HEK293 (cell line): ENCODE results near the gene P2RY2.

Experiments
- IKZF3 ChIP-seq: fragments of 450-650 bp; IDR thresholded peaks from 2 replicates; pipeline ENCODE4 v1.5.0; 2018; ENCODE audit warnings: missing biosample characterization, mild to moderate bottlenecking, missing genetic modification characterization, moderate library complexity
- INSM2 ChIP-seq: fragments of 450-650 bp; formaldehyde crosslinking; IDR thresholded peaks from 2 replicates; pipeline ENCODE4 v1.5.1; 2016; ENCODE audit warnings: missing biosample characterization, missing genetic modification characterization
- MEIS1 ChIP-seq: sonication (generic); formaldehyde crosslinking; IDR thresholded peaks from 2 replicates; pipeline ENCODE4 v1.8.1; 2022; ENCODE audit warnings: missing genetic modification reagents, mild to moderate bottlenecking, borderline replicate concordance
- PRDM10 ChIP-seq: fragments of 450-650 bp; formaldehyde crosslinking; IDR thresholded peaks from 2 replicates; pipeline ENCODE4 v1.5.1; 2016; ENCODE audit warnings: missing biosample characterization, missing genetic modification characterization
- SP3 ChIP-seq: fragments of 450-650 bp; formaldehyde crosslinking; IDR thresholded peaks from 2 replicates; pipeline ENCODE4 v1.5.1; 2016; ENCODE audit warnings: missing biosample characterization, missing genetic modification characterization
- SP7 ChIP-seq: fragments of 450-650 bp; formaldehyde crosslinking; IDR thresholded peaks from 2 replicates; pipeline ENCODE4 v1.5.1; 2016; ENCODE audit warnings: missing biosample characterization, missing genetic modification characterization
- TCF7L2 ChIP-seq: IDR thresholded peaks from 2 replicates; pipeline ENCODE4 v1.6.1; 2011; ENCODE audit warnings: low read depth, mild to moderate bottlenecking, inconsistent platforms, low read length, moderate library complexity, borderline replicate concordance
- ZNF155 ChIP-seq: fragments of 450-650 bp; formaldehyde crosslinking; IDR thresholded peaks from 2 replicates; pipeline ENCODE4 v1.5.1; 2016; ENCODE audit warnings: missing biosample characterization, missing genetic modification characterization
- ZNF184 ChIP-seq: fragments of 450-650 bp; IDR thresholded peaks from 2 replicates; pipeline ENCODE4 v1.5.1; 2018; ENCODE audit warnings: missing biosample characterization, mild to moderate bottlenecking, missing genetic modification characterization
- ZNF214 ChIP-seq: fragments of 450-650 bp; formaldehyde crosslinking; IDR thresholded peaks from 2 replicates; pipeline ENCODE4 v1.5.1; 2017; ENCODE audit warnings: missing biosample characterization, mild to moderate bottlenecking, missing genetic modification characterization, borderline replicate concordance
- ZNF335 ChIP-seq: fragments of 450-650 bp; formaldehyde crosslinking; conservative IDR thresholded peaks from 2 replicates; pipeline ENCODE4 v1.5.1; 2016; ENCODE audit warnings: missing biosample characterization, missing genetic modification characterization
- ZNF366 ChIP-seq: fragments of 450-650 bp; formaldehyde crosslinking; conservative IDR thresholded peaks from 2 replicates; pipeline ENCODE4 v1.5.1; 2016; ENCODE audit warnings: missing biosample characterization, missing genetic modification characterization
- ZNF521 ChIP-seq: fragments of 450-650 bp; formaldehyde crosslinking; IDR thresholded peaks from 2 replicates; pipeline ENCODE4 v1.5.1; 2017; ENCODE audit warnings: missing biosample characterization, mild to moderate bottlenecking, missing genetic modification characterization
- ZNF600 ChIP-seq: fragments of 450-650 bp; formaldehyde crosslinking; IDR thresholded peaks from 2 replicates; pipeline ENCODE4 v1.5.1; 2016; ENCODE audit warnings: missing biosample characterization, missing genetic modification characterization
- ZNF654 ChIP-seq: fragments of 450-650 bp; formaldehyde crosslinking; IDR thresholded peaks from 2 replicates; pipeline ENCODE4 v1.5.1; 2016; ENCODE audit warnings: low read depth, missing biosample characterization, missing genetic modification characterization
- ZNF830 ChIP-seq: fragments of 450-650 bp; IDR thresholded peaks from 2 replicates; pipeline ENCODE4 v1.5.0; 2018; ENCODE audit warnings: missing biosample characterization, missing genetic modification characterization, low read depth, mild to moderate bottlenecking, moderate library complexity
- ZSCAN23 ChIP-seq: fragments of 450-650 bp; formaldehyde crosslinking; IDR thresholded peaks from 2 replicates; pipeline ENCODE4 v1.5.1; 2016; ENCODE audit warnings: missing biosample characterization, missing genetic modification characterization
- ZXDB ChIP-seq: fragments of 450-650 bp; formaldehyde crosslinking; IDR thresholded peaks from 2 replicates; pipeline ENCODE4 v1.5.1; 2016; ENCODE audit warnings: missing biosample characterization, missing genetic modification characterization
- TF ChIP-seq, protein P1 (sequence below): fragments of 450-650 bp; formaldehyde crosslinking; IDR thresholded peaks from 2 replicates; pipeline ENCODE4 v1.5.1; 2017; ENCODE audit warnings: missing biosample characterization, missing genetic modification characterization
- TF ChIP-seq, protein P2 (sequence below): fragments of 450-650 bp; formaldehyde crosslinking; IDR thresholded peaks from 2 replicates; pipeline ENCODE4 v1.5.1; 2017; ENCODE audit warnings: missing biosample characterization, missing genetic modification characterization
- TF ChIP-seq, protein P3 (sequence below): fragments of 450-650 bp; formaldehyde crosslinking; IDR thresholded peaks from 2 replicates; pipeline ENCODE4 v1.5.1; 2016; ENCODE audit warnings: missing biosample characterization, missing genetic modification characterization
- TF ChIP-seq, protein P4 (sequence below): fragments of 450-650 bp; formaldehyde crosslinking; IDR thresholded peaks from 2 replicates; pipeline ENCODE4 v1.5.1; 2016; ENCODE audit warnings: missing biosample characterization, missing genetic modification characterization
- TF ChIP-seq, protein P5 (sequence below): fragments of 450-650 bp; formaldehyde crosslinking; IDR thresholded peaks from 2 replicates; pipeline ENCODE4 v1.5.1; 2016; ENCODE audit warnings: missing biosample characterization, missing genetic modification characterization

P2RY2 gene

GRCh38 chr11:73242251-73243092 lies 24.4 kb downstream of the P2RY2 start (continued):
- TF ChIP-seq, protein P1, sequence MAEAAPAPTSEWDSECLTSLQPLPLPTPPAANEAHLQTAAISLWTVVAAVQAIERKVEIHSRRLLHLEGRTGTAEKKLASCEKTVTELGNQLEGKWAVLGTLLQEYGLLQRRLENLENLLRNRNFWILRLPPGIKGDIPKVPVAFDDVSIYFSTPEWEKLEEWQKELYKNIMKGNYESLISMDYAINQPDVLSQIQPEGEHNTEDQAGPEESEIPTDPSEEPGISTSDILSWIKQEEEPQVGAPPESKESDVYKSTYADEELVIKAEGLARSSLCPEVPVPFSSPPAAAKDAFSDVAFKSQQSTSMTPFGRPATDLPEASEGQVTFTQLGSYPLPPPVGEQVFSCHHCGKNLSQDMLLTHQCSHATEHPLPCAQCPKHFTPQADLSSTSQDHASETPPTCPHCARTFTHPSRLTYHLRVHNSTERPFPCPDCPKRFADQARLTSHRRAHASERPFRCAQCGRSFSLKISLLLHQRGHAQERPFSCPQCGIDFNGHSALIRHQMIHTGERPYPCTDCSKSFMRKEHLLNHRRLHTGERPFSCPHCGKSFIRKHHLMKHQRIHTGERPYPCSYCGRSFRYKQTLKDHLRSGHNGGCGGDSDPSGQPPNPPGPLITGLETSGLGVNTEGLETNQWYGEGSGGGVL, result peak; percentile 45; the same call in 1 of the 2 replicates
- TF ChIP-seq PRDM10 (tag by site-specific recombination) (peak; percentile 83), INSM2 (no peak), ZNF155 (tag by site-specific recombination) (no peak), ZNF184 (tag by site-specific recombination) (no peak), ZNF214 (tag by site-specific recombination) (no peak), ZNF521 (tag by site-specific recombination) (no peak), IKZF3 (peak; percentile 67; the same call in 1 of the 2 replicates), SP7 (0 out of 2 replicates have a peak, but pooled peaks have one; percentile 9), TCF7L2 (no peak), SP3 (no peak), ZNF366 (tag by site-specific recombination) (0 out of 2 replicates have a peak, but pooled peaks have one; percentile 15), ZNF335 (tag by site-specific recombination) (peak; percentile 33; the same call in 1 of the 2 replicates), ZXDB (no peak), ZNF600 (peak; percentile 78), ZNF830 (tag by site-specific recombination) (no peak), ZSCAN23 (tag by site-specific recombination) (no peak), MEIS1 (CRISPR knock-in tag) (no peak), ZNF654 (tag by site-specific recombination) (peak; percentile 79)
- TF ChIP-seq, protein P2, sequence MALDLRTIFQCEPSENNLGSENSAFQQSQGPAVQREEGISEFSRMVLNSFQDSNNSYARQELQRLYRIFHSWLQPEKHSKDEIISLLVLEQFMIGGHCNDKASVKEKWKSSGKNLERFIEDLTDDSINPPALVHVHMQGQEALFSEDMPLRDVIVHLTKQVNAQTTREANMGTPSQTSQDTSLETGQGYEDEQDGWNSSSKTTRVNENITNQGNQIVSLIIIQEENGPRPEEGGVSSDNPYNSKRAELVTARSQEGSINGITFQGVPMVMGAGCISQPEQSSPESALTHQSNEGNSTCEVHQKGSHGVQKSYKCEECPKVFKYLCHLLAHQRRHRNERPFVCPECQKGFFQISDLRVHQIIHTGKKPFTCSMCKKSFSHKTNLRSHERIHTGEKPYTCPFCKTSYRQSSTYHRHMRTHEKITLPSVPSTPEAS, result peak; percentile 47; the same call in 1 of the 2 replicates
- TF ChIP-seq, protein P3, sequence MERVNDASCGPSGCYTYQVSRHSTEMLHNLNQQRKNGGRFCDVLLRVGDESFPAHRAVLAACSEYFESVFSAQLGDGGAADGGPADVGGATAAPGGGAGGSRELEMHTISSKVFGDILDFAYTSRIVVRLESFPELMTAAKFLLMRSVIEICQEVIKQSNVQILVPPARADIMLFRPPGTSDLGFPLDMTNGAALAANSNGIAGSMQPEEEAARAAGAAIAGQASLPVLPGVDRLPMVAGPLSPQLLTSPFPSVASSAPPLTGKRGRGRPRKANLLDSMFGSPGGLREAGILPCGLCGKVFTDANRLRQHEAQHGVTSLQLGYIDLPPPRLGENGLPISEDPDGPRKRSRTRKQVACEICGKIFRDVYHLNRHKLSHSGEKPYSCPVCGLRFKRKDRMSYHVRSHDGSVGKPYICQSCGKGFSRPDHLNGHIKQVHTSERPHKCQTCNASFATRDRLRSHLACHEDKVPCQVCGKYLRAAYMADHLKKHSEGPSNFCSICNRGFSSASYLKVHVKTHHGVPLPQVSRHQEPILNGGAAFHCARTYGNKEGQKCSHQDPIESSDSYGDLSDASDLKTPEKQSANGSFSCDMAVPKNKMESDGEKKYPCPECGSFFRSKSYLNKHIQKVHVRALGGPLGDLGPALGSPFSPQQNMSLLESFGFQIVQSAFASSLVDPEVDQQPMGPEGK (tag by site-specific recombination), result peak; percentile 40; the same call in 1 of the 2 replicates
- TF ChIP-seq, protein P4, sequence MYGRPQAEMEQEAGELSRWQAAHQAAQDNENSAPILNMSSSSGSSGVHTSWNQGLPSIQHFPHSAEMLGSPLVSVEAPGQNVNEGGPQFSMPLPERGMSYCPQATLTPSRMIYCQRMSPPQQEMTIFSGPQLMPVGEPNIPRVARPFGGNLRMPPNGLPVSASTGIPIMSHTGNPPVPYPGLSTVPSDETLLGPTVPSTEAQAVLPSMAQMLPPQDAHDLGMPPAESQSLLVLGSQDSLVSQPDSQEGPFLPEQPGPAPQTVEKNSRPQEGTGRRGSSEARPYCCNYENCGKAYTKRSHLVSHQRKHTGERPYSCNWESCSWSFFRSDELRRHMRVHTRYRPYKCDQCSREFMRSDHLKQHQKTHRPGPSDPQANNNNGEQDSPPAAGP, result no peak
- TF ChIP-seq, protein P5, sequence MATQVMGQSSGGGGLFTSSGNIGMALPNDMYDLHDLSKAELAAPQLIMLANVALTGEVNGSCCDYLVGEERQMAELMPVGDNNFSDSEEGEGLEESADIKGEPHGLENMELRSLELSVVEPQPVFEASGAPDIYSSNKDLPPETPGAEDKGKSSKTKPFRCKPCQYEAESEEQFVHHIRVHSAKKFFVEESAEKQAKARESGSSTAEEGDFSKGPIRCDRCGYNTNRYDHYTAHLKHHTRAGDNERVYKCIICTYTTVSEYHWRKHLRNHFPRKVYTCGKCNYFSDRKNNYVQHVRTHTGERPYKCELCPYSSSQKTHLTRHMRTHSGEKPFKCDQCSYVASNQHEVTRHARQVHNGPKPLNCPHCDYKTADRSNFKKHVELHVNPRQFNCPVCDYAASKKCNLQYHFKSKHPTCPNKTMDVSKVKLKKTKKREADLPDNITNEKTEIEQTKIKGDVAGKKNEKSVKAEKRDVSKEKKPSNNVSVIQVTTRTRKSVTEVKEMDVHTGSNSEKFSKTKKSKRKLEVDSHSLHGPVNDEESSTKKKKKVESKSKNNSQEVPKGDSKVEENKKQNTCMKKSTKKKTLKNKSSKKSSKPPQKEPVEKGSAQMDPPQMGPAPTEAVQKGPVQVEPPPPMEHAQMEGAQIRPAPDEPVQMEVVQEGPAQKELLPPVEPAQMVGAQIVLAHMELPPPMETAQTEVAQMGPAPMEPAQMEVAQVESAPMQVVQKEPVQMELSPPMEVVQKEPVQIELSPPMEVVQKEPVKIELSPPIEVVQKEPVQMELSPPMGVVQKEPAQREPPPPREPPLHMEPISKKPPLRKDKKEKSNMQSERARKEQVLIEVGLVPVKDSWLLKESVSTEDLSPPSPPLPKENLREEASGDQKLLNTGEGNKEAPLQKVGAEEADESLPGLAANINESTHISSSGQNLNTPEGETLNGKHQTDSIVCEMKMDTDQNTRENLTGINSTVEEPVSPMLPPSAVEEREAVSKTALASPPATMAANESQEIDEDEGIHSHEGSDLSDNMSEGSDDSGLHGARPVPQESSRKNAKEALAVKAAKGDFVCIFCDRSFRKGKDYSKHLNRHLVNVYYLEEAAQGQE, result no peak
